ENCODE data around the gene NDUFAF2.
"Not testable (repeated sequence)": the region's sequence is repeated elsewhere in the genome, so short reads cannot be mapped to it uniquely, and the experiment has no call there.

The NDUFAF2 gene

DNA sequence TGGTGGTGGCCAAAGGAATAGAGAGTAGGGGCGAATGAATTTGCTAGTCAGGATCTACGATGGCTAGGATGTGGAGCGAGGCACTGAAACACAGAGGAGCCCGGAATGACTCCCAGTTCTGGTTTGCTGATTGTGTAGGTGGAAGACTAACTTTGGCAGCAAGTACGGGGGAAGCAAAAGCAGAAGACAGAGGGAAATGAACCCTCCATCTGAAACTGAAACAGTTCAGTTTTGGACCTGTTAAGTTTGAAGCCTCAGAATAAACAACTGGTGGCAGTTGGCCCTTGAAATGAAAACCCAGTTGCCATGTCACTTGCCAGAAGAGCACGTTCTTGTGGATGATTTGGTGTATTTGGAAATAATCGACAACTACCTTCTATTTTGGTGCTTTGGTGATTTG lies 232.7 kb downstream of the NDUFAF2 start:
- no peak for DNase-seq

DNA sequence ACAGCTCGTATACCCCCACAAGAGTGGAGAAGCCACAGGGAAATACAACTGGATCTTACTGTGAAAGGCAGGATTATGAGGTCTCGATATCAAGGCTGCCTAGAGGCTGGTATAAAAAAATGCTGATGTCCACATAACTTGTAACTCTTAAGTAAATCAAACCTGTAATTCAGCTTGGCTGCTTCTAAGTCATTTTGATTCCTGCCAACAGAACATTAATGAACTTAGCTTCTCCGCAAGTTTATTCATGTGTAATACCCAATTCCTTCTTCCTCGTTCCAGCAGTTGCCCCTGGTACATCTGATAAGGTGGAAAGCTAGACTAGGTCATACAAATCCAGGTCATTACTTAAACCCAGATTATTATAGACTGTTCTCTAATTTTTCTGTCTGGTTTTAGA lies 233.7 kb downstream of the NDUFAF2 start:
- DNase-seq = no peak

DNA sequence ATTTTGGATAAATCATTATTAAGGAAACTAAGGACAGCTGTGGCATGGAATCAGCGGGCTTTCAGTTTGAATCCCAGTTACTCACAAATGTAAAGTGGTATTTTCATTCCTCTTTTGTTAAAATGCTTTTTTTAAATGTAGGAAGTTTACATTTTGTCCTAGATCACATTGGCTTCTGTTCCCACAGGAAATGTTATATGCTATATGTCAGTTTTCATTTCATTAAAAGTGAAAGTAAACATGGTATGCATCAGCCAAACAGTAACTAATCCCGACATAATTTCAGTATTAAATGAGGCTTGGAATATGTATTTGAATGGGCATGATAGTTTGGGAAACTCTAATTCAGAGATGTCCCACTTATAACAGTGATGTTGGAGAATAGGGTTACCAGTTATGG lies 235.9 kb downstream of the NDUFAF2 start:
- no peak for DNase-seq

DNA sequence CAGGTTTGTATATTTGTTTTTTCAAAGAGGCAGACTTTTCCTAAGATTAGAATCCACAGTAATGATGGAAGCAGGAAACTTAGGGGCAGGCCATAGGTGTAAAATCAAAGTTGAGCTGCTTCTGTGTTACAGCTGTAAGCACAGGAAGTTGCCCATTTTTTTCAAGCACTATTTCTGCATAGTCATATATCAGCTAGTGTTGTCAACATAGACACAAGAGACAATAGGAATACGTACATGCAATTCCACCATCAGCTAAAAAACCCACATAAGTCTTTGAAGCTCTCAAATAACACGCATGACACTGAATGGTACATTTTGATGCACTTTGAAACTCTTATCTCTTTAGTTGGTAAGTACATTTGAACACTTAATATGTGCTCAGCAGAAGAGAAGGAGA lies 237.4 kb downstream of the NDUFAF2 start:
- DNase-seq = no peak

DNA sequence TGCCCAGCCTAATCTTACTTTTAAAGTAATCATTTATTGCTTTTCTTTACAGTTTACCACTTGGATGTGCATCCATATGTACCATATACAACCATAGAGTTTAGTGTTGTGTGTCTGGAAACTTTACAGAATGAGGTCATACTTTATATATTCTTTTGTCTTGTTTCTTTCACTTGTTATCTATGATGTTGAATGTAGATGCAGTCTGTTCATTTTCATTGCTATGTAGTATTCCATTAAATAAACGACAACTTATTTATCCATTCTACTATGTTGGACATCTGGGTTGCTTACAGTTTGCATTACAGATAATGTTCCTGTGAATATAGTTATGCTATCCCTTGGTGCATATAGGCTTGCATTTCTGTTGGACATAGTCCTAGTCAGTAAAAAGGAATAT lies 238.5 kb downstream of the NDUFAF2 start:
- DNase-seq = no peak

DNA sequence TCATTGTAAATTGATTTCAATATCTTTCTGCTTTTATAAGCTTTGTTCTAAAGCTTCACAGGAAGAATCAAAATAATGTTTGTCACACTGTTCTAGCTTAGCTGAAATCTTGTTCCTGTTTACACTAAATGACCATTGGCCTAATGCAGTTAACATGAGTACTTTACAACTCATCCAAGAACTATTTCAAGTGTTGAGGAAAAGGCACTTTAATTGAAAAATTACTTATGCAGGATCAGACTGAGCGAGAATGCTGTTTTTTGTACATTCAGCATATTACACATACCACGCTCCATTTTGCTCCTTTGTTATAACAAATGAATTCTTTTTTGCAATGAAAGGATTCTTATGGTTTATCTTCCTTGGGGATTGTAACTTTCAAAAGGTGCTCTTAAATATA lies 239.7 kb downstream of the NDUFAF2 start:
- DNase-seq = no peak

DNA sequence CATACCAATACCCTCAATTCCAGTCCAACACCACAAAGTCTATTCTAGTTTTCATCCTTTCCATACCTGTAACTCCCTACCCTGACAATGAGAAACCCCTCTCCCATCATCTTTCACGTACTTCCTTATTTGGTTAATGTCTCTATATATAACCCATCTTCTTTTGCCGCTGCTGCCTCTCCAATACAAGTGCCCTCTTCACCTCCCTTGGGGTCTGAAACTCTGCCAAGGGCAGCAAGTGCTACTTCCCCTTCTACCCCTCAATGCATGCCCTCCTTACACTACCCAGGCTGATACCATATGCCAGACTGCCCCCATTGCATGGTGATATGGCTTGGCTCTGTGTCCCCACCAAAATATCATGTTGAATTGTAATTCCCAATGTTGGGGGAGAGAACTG lies 241.6 kb downstream of the NDUFAF2 start:
- DNase-seq = no peak

DNA sequence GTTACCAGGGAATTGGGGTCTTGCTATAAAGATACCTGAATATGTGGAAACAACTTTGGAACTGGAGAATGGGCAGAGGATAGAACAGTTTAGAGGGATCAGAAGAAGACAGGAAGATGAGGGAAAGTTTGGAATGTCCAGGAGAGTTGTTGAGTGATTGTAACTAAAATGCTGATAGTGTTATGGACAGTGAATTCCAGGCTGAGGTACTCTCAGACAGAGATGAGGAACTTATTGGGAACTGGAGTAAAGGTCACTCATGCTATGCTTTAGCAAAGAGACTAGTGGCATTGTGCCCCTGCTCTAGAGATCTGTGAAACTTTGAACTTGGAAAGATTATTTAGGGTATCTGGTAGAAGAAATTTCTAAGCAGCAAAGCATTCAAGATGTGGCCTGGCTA lies 242.3 kb downstream of the NDUFAF2 start:
- DNase-seq = not testable (repeated sequence)

DNA sequence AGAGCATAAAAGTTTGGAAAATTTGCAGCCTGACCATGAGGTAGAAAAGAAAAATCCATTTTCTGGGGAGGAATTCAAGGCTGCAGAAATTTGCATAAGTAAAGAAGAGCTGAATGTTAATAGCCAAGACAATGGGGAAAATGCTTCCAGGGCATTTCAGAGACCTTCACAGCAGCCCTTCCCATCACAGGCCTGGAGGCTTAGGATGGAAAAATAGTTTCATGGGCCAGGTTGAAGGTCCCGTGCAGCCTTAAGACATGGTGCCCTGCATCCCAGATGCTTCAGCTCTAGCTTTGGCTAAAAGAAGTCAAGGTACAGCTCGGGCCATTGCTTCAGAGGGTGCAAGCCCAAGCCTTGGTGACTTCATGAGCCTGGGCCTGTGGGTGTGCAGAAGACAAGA lies 242.8 kb downstream of the NDUFAF2 start:
- not testable (repeated sequence) for DNase-seq

DNA sequence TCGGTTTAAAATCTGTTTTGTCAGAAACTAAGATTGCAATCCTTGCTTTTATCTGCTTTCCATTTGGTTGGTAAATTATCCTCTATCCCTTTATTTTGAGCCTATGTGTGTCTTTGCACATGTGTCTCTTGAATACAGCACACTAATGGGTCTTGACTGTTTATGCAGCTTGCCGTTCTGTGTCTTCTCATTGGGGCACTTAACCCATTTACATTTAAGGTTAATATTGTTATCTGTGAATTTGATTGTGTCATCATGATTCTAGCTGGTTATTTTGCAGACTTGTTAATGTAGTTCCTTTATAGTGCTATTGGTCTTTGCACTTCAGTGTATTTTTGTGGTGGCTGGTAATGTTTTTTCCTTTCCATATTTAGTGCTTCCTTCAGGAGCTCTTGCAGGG lies 253.6 kb downstream of the NDUFAF2 start:
- no peak for DNase-seq

DNA sequence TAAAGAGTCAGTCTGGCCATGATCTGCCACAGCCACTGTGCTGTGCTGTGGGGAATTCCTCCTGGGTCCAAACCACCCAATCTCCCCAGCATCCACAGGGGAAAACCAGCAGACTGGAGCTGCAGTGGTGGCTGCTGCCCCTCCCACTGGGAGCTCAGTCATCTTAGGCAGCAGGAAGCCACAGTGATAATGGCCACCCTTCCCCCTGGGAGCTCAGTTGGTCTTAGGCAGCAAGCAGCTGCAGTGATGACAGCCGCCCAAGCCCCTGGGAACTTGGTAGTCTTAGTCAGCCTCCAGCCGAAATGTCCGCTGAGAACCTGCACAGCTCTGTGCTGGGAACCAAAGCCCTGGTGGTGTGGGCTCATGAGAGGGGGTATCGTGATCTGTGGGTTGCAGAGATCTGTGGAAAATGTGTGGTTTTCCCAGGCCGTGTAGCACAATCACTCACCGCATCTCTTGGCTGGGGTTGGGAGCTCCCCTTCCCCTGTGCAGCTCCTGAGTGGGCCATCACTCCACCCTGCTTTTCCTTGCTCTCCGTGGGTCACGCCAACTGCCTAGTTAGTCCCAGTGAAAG lies 255.7 kb downstream of the NDUFAF2 start:
- DNase-seq = no peak

DNA sequence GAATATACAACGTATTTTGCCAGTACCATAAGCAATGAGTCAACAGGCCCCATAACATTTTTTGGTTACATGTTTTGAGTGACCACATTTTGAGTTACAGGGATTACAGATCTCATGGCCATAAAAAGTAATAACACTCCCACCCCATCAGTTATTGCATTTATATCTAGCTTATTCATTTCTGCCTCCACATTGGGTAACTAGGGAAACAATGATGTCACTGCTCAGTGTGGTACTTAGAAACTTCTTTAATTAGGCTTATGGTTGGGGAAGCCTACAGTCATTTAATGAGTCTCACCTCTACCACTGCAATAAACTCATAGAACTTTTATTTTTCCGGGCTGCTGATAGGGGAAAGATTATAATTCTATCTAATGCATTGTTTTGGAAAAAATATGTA lies 257.2 kb downstream of the NDUFAF2 start:
- no peak for DNase-seq

Data from right kidney (tissue), 1 donor.